ENCODE data around the gene METTL9. TPM values are rescaled to one million over a fixed set of nuclear protein-coding genes. Genes with fewer than 3 reads are reported as not detected.

The METTL9 gene
- polyA plus RNA-seq, 3 donors, result 181 to 400 (median 373) TPM

GRCh38 chr16:21639493-21639892 is 40.1 kb downstream of the METTL9 start:
- WGBS (ENCODE audit: insufficient coverage), result 88% methylated on average over 1 of the region's 2 CpGs
- Histone ChIP-seq H3K36me3 (replicated peaks in 1 of 2; ENCODE audit: control insufficient read depth in 1 of 2, insufficient read depth in 2 of 2, low read length in 2 of 2) (peaks cover 75 to 95% of the 10 kb centered on the region in 2 donors), H3K4me1 (ENCODE audit: control insufficient read depth in 1 of 2, insufficient read depth in 2 of 2, low read length in 2 of 2) (peaks cover 40 to 43% of the 10 kb centered on the region in 2 donors), H3K4me2 (replicated peaks; ENCODE audit: extremely low read depth, low read length, poor library complexity, severe bottlenecking) (no peak overlapping the region), H3K9ac (ENCODE audit: insufficient read depth, low read length, poor library complexity, severe bottlenecking) (no peak overlapping the region), H4K20me1 (ENCODE audit: insufficient read depth, low read length) (peaks cover 91% of the 10 kb centered on the region), H3K4me3 (replicated peaks in 1 of 3; ENCODE audit: low read depth in 2 of 3, low read length in 3 of 3) (no peak overlapping the region), H3K79me2 (ENCODE audit: insufficient read depth, low read length) (peaks cover 98% of the 10 kb centered on the region), H3K9me3 (replicated peaks in 1 of 2; ENCODE audit: control insufficient read depth in 1 of 2, insufficient read depth in 1 of 2, low read length in 2 of 2) (no peaks in the 10 kb centered on the region), H2AFZ (ENCODE audit: insufficient read depth, low read depth, low read length, poor library complexity, severe bottlenecking) (no peak overlapping the region), H3K27me3 (ENCODE audit: control insufficient read depth in 2 of 2, insufficient read depth in 2 of 2, low read length in 2 of 2) (no peaks in the 10 kb centered on the region), H3K27ac (ENCODE audit: low read depth in 1 of 2, low read length in 2 of 2) (peak overlapping the region in 1 of 2 donors; percentile 63)
- Mint-ChIP-seq H3K4me3 (no peak overlapping the region), H3K4me1 (peaks cover 34% of the 10 kb centered on the region), H3K27ac (peak overlapping the region in 2 of 7 donors; percentile 33 to 43), H3K27me3 (ENCODE audit: low read depth in 3 of 3) (no peaks in the 10 kb centered on the region), H3K36me3 (peaks cover 50 to 73% of the 10 kb centered on the region in 2 donors), H3K9me3 (peaks cover 0 to 2% (median 0%) of the 10 kb centered on the region in 7 donors)
- no peak for TF ChIP-seq CTCF (IDR thresholded peaks at IDR 0.05)
- DNase-seq, result no peak
- intact Hi-C loops (cut with micrococcal nuclease), result loop anchor here in 1 of 2 donors (2.0 kb wide), 1 partner anchor 55 kb away; no protein-coding TSS in a partner anchor

- peak overlapping the region in 1 of 2 donors; percentile 71 for H3K27ac ChIP-seq (ENCODE audit: low read depth in 1 of 2, low read length in 2 of 2)
- intact Hi-C loops (cut with micrococcal nuclease), result loop anchor here (5.0 kb wide), 2 partner anchors 40 to 65 kb away; no protein-coding TSS in a partner anchor
- TF ChIP-seq CTCF (IDR thresholded peaks at IDR 0.05), result no peak
These were observed 42.5 kb downstream of the METTL9 start for GRCh38 chr16:21641916-21642315.

More at GRCh38 chr16:21641916-21642315, 42.5 kb downstream of the METTL9 start:
- H3K4me2 ChIP-seq (replicated peaks; ENCODE audit: extremely low read depth, low read length, poor library complexity, severe bottlenecking), result no peak overlapping the region
- Mint-ChIP-seq H3K27ac (peak overlapping the region in 2 of 7 donors; percentile 15 to 37), H3K36me3 (peaks cover 41 to 66% of the 10 kb centered on the region in 2 donors), H3K9me3 (no peaks in the 10 kb centered on the region), H3K4me3 (no peak overlapping the region), H3K27me3 (ENCODE audit: low read depth in 3 of 3) (no peaks in the 10 kb centered on the region), H3K4me1 (peaks cover 51% of the 10 kb centered on the region)
- H2AFZ ChIP-seq (ENCODE audit: insufficient read depth, low read depth, low read length, poor library complexity, severe bottlenecking), result no peak overlapping the region
- H3K79me2 ChIP-seq (ENCODE audit: insufficient read depth, low read length), result peaks cover 95% of the 10 kb centered on the region
- no peak overlapping the region for H3K9ac ChIP-seq (ENCODE audit: insufficient read depth, low read length, poor library complexity, severe bottlenecking)
- H3K4me3 ChIP-seq (replicated peaks in 1 of 3; ENCODE audit: low read depth in 2 of 3, low read length in 3 of 3), result no peak overlapping the region
- no peaks in the 10 kb centered on the region for H3K9me3 ChIP-seq (replicated peaks in 1 of 2; ENCODE audit: control insufficient read depth in 1 of 2, insufficient read depth in 1 of 2, low read length in 2 of 2)
- WGBS (ENCODE audit: insufficient coverage), result no CpG with 5 or more reads among the region's 6 CpGs
- no peak for DNase-seq
- peaks cover 63 to 67% of the 10 kb centered on the region in 2 donors for H3K4me1 ChIP-seq (ENCODE audit: control insufficient read depth in 1 of 2, insufficient read depth in 2 of 2, low read length in 2 of 2)
- H3K27me3 ChIP-seq (ENCODE audit: control insufficient read depth in 2 of 2, insufficient read depth in 2 of 2, low read length in 2 of 2), result no peaks in the 10 kb centered on the region
- peaks cover 69 to 87% of the 10 kb centered on the region in 2 donors for H3K36me3 ChIP-seq (replicated peaks in 1 of 2; ENCODE audit: control insufficient read depth in 1 of 2, insufficient read depth in 2 of 2, low read length in 2 of 2)
- H4K20me1 ChIP-seq (ENCODE audit: insufficient read depth, low read length), result peaks cover 93% of the 10 kb centered on the region

Data from CD14-positive monocyte (primary cell).